Body of pancreas (tissue), 4 donors: Measurements from ENCODE around the gene SLC13A3.

ENCODE experiments used
- POLR2A ChIP-seq, 3 donors: fragments of 450-650 bp; IDR thresholded peaks; one replicate each; pipeline ENCODE4 v1.6.1; 2016; ENCODE audit warnings: antibody characterized with exemption in 3 of 3, mild to moderate bottlenecking in 2 of 3
- TF ChIP-seq, protein P1 (sequence below), 7 experiments: fragments of 450-650 bp in 4 of 7; fragments of 200-600 bp in 3 of 7; sonication (generic) in 3 of 7; IDR thresholded peaks; one replicate each; pipeline ENCODE4 v1.5.1; 2016 to 2019; ENCODE audit warnings: antibody characterized with exemption in 7 of 7

- TF ChIP-seq, protein P1, sequence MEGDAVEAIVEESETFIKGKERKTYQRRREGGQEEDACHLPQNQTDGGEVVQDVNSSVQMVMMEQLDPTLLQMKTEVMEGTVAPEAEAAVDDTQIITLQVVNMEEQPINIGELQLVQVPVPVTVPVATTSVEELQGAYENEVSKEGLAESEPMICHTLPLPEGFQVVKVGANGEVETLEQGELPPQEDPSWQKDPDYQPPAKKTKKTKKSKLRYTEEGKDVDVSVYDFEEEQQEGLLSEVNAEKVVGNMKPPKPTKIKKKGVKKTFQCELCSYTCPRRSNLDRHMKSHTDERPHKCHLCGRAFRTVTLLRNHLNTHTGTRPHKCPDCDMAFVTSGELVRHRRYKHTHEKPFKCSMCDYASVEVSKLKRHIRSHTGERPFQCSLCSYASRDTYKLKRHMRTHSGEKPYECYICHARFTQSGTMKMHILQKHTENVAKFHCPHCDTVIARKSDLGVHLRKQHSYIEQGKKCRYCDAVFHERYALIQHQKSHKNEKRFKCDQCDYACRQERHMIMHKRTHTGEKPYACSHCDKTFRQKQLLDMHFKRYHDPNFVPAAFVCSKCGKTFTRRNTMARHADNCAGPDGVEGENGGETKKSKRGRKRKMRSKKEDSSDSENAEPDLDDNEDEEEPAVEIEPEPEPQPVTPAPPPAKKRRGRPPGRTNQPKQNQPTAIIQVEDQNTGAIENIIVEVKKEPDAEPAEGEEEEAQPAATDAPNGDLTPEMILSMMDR (IDR thresholded peaks at IDR 0.05): no peak
- TF ChIP-seq POLR2A (IDR thresholded peaks at IDR 0.05): no peak
Observed at GRCh38 chr20:46571418-46571817, 79.8 kb downstream of the SLC13A3 start.
